KMS-11 (cell line): ENCODE data around the gene ANKRD13B.

Experiments used
- H2AFZ ChIP-seq: fragments of 200-600 bp; sonication (generic); 2 replicates; pipeline ENCODE4 v1.6.1; 2016; ENCODE audit warnings: antibody characterized with exemption, mixed run types, low read depth
- H3K27ac ChIP-seq: fragments of 200-600 bp; sonication (generic); 2 replicates; pipeline ENCODE4 v1.6.1; 2016; ENCODE audit warnings: mild to moderate bottlenecking, mixed run types
- H3K27me3 ChIP-seq: fragments of 200-600 bp; sonication (generic); 2 replicates; pipeline ENCODE4 v1.6.1; 2017; ENCODE audit warnings: mild to moderate bottlenecking, low read depth, mixed run types, moderate library complexity; ENCODE audit not compliant: insufficient read depth
- H3K36me3 ChIP-seq: fragments of 200-600 bp; sonication (generic); 2 replicates; pipeline ENCODE4 v1.6.1; 2017; ENCODE audit warnings: mild to moderate bottlenecking, mixed run types; ENCODE audit not compliant: insufficient read depth
- H3K4me1 ChIP-seq: fragments of 200-600 bp; sonication (generic); 2 replicates; pipeline ENCODE4 v1.6.1; 2016; ENCODE audit warnings: mild to moderate bottlenecking, low read depth, mixed run types; ENCODE audit not compliant: poor library complexity, severe bottlenecking
- H3K4me2 ChIP-seq: fragments of 200-600 bp; sonication (generic); 2 replicates; pipeline ENCODE4 v1.7.0; 2016; ENCODE audit warnings: mild to moderate bottlenecking, mixed run types
- H3K4me3 ChIP-seq: fragments of 200-600 bp; sonication (generic); IDR thresholded peaks from 2 replicates; pipeline ENCODE4 v1.6.1; 2017; ENCODE audit warnings: low read depth, low read length, mixed read lengths; ENCODE audit not compliant: insufficient read depth
- H3K79me2 ChIP-seq: fragments of 200-600 bp; sonication (generic); 2 replicates; pipeline ENCODE4 v1.6.1; 2016; ENCODE audit warnings: low read depth, mixed run types; ENCODE audit not compliant: insufficient read depth
- H3K9ac ChIP-seq: fragments of 200-600 bp; sonication (generic); 2 replicates; pipeline ENCODE4 v1.6.1; 2016; ENCODE audit warnings: mild to moderate bottlenecking, mixed run types
- H4K20me1 ChIP-seq: fragments of 200-600 bp; sonication (generic); 2 replicates; pipeline ENCODE4 v1.6.1; 2016; ENCODE audit warnings: mild to moderate bottlenecking, mixed run types; ENCODE audit not compliant: insufficient read depth
- CTCF ChIP-seq: fragments of 200-600 bp; sonication (generic); conservative IDR thresholded peaks from 2 replicates; pipeline ENCODE4 v1.6.1; 2017; ENCODE audit warnings: low read depth, mild to moderate bottlenecking, antibody characterized with exemption, low read length, moderate library complexity, mixed read lengths

Gene ANKRD13B

GRCh38 chr17:29584452-29585079 lies 8.4 kb upstream of the ANKRD13B start:
- Histone ChIP-seq H3K79me2 (peaks cover 16% of the 10 kb centered on the region; the same call in 1 of the 2 replicates), H3K27ac (no peak overlapping the region), H3K4me2 (no peak overlapping the region), H3K4me3 (no peak overlapping the region), H3K36me3 (no peaks in the 10 kb centered on the region), H4K20me1 (no peaks in the 10 kb centered on the region), H3K4me1 (peaks cover 24% of the 10 kb centered on the region), H2AFZ (no peak overlapping the region), H3K27me3 (no peaks in the 10 kb centered on the region), H3K9ac (no peak overlapping the region)
- TF ChIP-seq CTCF, result no peak

- H3K27me3 ChIP-seq, result no peaks in the 10 kb centered on the region
- no peak overlapping the region for H3K27ac ChIP-seq
- peaks cover 28% of the 10 kb centered on the region for H3K4me1 ChIP-seq
- H3K4me3 ChIP-seq, result no peak overlapping the region
- no peaks in the 10 kb centered on the region for H4K20me1 ChIP-seq
- peaks cover 16% of the 10 kb centered on the region; the same call in 1 of the 2 replicates for H3K79me2 ChIP-seq
- H3K4me2 ChIP-seq, result no peak overlapping the region
- H3K36me3 ChIP-seq, result no peaks in the 10 kb centered on the region
- H2AFZ ChIP-seq, result no peak overlapping the region
- peak; percentile 44; the same call in 1 of the 2 replicates for TF ChIP-seq CTCF
- no peak overlapping the region for H3K9ac ChIP-seq
These were observed 7.7 kb upstream of the ANKRD13B start for GRCh38 chr17:29585080-29585751.

- peaks cover 16% of the 10 kb centered on the region; the same call in 1 of the 2 replicates for H3K79me2 ChIP-seq
- no peak overlapping the region for H3K4me3 ChIP-seq
- no peak overlapping the region for H3K9ac ChIP-seq
These were observed 6.1 kb upstream of the ANKRD13B start for GRCh38 chr17:29586676-29587469.

GRCh38 chr17:29587591-29587990 lies 5.3 kb upstream of the ANKRD13B start:
- no peak for TF ChIP-seq CTCF
- Histone ChIP-seq H3K36me3 (no peaks in the 10 kb centered on the region), H3K4me2 (peak overlapping the region; percentile 99; the same call in 1 of the 2 replicates), H2AFZ (no peak overlapping the region), H3K4me1 (peaks cover 29% of the 10 kb centered on the region), H3K27me3 (no peaks in the 10 kb centered on the region), H3K27ac (no peak overlapping the region), H4K20me1 (no peaks in the 10 kb centered on the region), H3K79me2 (peaks cover 16% of the 10 kb centered on the region; the same call in 1 of the 2 replicates), H3K9ac (no peak overlapping the region), H3K4me3 (no peak overlapping the region)

More at GRCh38 chr17:29586676-29587469, 6.1 kb upstream of the ANKRD13B start:
- H3K4me2 ChIP-seq, result no peak overlapping the region; the same call in 1 of the 2 replicates
- no peak overlapping the region for H3K27ac ChIP-seq
- H3K27me3 ChIP-seq, result no peaks in the 10 kb centered on the region
- H4K20me1 ChIP-seq, result no peaks in the 10 kb centered on the region
- no peaks in the 10 kb centered on the region for H3K36me3 ChIP-seq
- peaks cover 22% of the 10 kb centered on the region for H3K4me1 ChIP-seq
- no peak overlapping the region for H2AFZ ChIP-seq
- TF ChIP-seq CTCF, result no peak
